ENCODE data around the gene RALGDS. TPM values are rescaled to one million over a fixed set of nuclear protein-coding genes. Genes with fewer than 3 reads are reported as not detected.

RALGDS gene
- total RNA-seq, 2 donors from 2014 or later = 27.6 to 28.3 TPM

GRCh38 chr9:133113163-133113948 lies 7.7 kb downstream of the RALGDS start:
- intact Hi-C loops (cut with DNase I) = no loop called here
- DNase-seq (ENCODE audit: low spot score) = peak; percentile 89

- DNase-seq (ENCODE audit: low spot score) = peak; percentile 93
- intact Hi-C loops (cut with DNase I) = no loop called here
Measured at GRCh38 chr9:133112663-133113026, 8.4 kb downstream of the RALGDS start.

- peak; percentile 59 for DNase-seq (ENCODE audit: low spot score)
- intact Hi-C loops (cut with DNase I) = no loop called here
Measured at GRCh38 chr9:133111808-133112662, 9.0 kb downstream of the RALGDS start.

- peak; percentile 53 for DNase-seq (ENCODE audit: low spot score)
- intact Hi-C loops (cut with DNase I) = no loop called here
Measured at GRCh38 chr9:133109931-133110650, 10.9 kb downstream of the RALGDS start.

- DNase-seq (ENCODE audit: low spot score) = peak; percentile 76
- intact Hi-C loops (cut with DNase I) = no loop called here
Measured at GRCh38 chr9:133108794-133109641, 12.0 kb downstream of the RALGDS start.

- intact Hi-C loops (cut with DNase I) = no loop called here
- peak; percentile 68 for DNase-seq (ENCODE audit: low spot score)
Measured at GRCh38 chr9:133107961-133108793, 12.9 kb downstream of the RALGDS start.

GRCh38 chr9:133107245-133107722 lies 13.8 kb downstream of the RALGDS start:
- peak; percentile 41 for DNase-seq (ENCODE audit: low spot score)
- intact Hi-C loops (cut with DNase I) = no loop called here

- DNase-seq (ENCODE audit: low spot score) = peak; percentile 64
- intact Hi-C loops (cut with DNase I) = no loop called here
Measured at GRCh38 chr9:133106511-133107244, 14.4 kb downstream of the RALGDS start.

- intact Hi-C loops (cut with DNase I) = no loop called here
- peak; percentile 70 for DNase-seq (ENCODE audit: low spot score)
Measured at GRCh38 chr9:133105461-133105770, 15.6 kb downstream of the RALGDS start.

- peak; percentile 50 for DNase-seq (ENCODE audit: low spot score)
- intact Hi-C loops (cut with DNase I) = loop anchor here in 1 of 2 donors (5.0 kb wide), 1 partner anchor 42 kb away; no protein-coding TSS in a partner anchor
Measured at GRCh38 chr9:133104718-133105460, 16.2 kb downstream of the RALGDS start.

GRCh38 chr9:133103987-133104505 lies 17.0 kb downstream of the RALGDS start:
- intact Hi-C loops (cut with DNase I) = loop anchor here (2.0 to 5.0 kb wide), 2 partner anchors 43 kb away; no protein-coding TSS in a partner anchor
- peak; percentile 74 for DNase-seq (ENCODE audit: low spot score)

- peak; percentile 90 for DNase-seq (ENCODE audit: low spot score)
- intact Hi-C loops (cut with DNase I) = loop anchor here (2.0 to 5.0 kb wide), 2 partner anchors 43 to 44 kb away; no protein-coding TSS in a partner anchor
Measured at GRCh38 chr9:133103183-133103986, 17.7 kb downstream of the RALGDS start.

GRCh38 chr9:133102190-133103021 lies 18.6 kb downstream of the RALGDS start:
- peak; percentile 60 for DNase-seq (ENCODE audit: low spot score)
- intact Hi-C loops (cut with DNase I) = loop anchor here (2.0 to 5.0 kb wide), 2 partner anchors 44 to 45 kb away; no protein-coding TSS in a partner anchor
